Suprapubic skin (tissue), 2 donors: Measurements from ENCODE around the gene LHFPL6.

Experiments used
- EP300 ChIP-seq: sonication (generic); formaldehyde crosslinking; IDR thresholded peaks from one replicate; pipeline ENCODE4 v1.6.1; 2017; ENCODE audit warnings: antibody characterized with exemption
- POLR2A ChIP-seq, 2 donors: fragments of 450-650 bp; IDR thresholded peaks; one replicate each; pipeline ENCODE4 v1.6.1; 2017; ENCODE audit warnings: antibody characterized with exemption in 2 of 2, mild to moderate bottlenecking in 2 of 2, moderate library complexity in 2 of 2

- TF ChIP-seq EP300 (no peak), POLR2A (IDR thresholded peaks at IDR 0.05) (no peak)
Measured at GRCh38 chr13:39318161-39318560, 284.8 kb downstream of the LHFPL6 start.
